HG03571 (cell line): ENCODE data around the gene RPL18.
A peak's percentile ranks its signal among the peaks of the same experiment; 100 is the strongest.

Experiments
- ATAC-seq: cut with Tn5 transposase; IDR thresholded peaks from one replicate; pipeline ENCODE4 v1.9.1; 2021; ENCODE audit not compliant: unreplicated experiment

The RPL18 gene

GRCh38 chr19:48630296-48631063, 11.5 kb upstream of the RPL18 start:
- ATAC-seq = no peak

- ATAC-seq = no peak
Measured at GRCh38 chr19:48629599-48630295, 10.8 kb upstream of the RPL18 start.

- ATAC-seq = no peak
Measured at GRCh38 chr19:48629297-48629598, 10.3 kb upstream of the RPL18 start.

- no peak for ATAC-seq
Measured at GRCh38 chr19:48628486-48629296, 9.7 kb upstream of the RPL18 start.

GRCh38 chr19:48627865-48628314, 8.9 kb upstream of the RPL18 start:
- no peak for ATAC-seq

GRCh38 chr19:48627201-48627864, 8.4 kb upstream of the RPL18 start:
- no peak for ATAC-seq

DNA sequence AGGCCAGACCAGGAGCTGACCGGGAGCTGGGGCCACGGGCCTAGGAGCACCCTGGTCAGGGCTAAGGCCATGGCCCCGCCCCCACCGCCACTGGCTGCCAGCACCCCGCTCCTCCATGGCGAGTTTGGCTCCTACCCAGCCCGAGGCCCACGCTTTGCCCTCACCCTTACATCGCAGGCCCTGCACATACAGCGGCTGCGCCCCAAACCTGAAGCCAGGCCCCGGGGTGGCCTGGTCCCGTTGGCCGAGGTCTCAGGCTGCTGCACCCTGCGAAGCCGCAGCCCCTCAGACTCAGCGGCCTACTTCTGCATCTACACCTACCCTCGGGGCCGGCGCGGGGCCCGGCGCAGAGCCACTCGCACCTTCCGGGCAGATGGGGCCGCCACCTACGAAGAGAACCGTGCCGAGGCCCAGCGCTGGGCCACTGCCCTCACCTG, 6.9 kb upstream of the RPL18 start:
- ATAC-seq = no peak

- no peak for ATAC-seq
Measured at GRCh38 chr19:48624791-48625723, 6.1 kb upstream of the RPL18 start.

DNA sequence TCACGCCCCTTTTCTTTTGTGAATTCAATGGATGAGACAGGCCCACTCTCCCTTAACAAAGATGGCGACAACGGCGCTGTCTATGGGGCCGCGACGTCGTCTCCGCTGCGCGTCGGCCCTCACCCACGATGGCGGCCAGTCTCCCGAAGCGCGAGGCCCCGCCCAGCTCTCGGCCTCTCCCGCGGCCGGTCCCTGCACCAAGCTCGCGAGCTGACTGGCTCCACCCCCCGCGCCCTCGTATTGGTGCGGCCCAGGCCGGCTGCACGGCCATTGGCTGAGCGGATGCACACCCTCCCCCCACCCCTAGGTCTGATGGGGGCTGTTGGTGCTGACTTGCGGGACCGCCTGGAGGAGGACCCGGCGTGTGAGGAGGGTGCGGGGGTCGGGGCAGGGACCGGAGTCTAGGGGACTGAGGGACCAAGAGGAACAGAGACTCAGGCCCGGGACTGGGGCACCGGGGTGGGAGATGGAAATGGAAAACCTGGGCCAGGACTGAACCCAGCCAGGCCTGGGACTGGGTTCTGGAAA, 5.2 kb upstream of the RPL18 start:
- peak; percentile 45 for ATAC-seq

DNA sequence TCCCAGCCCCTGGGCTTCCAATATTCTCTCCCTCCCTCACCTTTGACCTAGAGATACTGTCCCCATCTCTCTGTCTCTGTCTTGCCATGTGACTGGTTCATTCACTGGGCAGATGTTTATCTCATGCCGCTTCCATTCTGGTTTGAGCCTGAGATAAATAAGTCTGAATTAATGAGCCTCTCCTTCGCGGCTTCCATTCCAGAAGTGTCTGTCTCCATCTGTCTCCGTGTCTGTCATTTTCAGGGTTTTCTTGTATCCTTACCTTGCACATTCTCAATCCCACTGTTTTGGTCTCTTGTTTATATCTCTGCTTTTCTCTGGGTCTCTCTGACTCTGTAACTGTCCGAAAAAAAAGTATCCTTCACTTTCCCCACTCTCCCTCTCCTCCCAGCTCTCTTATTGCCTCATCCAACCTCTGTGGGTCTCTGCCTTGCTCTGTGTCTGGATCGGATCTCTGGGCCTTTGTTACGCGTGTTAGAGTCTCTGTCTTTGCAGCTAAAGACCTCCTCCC, 4.6 kb upstream of the RPL18 start:
- ATAC-seq = no peak

DNA sequence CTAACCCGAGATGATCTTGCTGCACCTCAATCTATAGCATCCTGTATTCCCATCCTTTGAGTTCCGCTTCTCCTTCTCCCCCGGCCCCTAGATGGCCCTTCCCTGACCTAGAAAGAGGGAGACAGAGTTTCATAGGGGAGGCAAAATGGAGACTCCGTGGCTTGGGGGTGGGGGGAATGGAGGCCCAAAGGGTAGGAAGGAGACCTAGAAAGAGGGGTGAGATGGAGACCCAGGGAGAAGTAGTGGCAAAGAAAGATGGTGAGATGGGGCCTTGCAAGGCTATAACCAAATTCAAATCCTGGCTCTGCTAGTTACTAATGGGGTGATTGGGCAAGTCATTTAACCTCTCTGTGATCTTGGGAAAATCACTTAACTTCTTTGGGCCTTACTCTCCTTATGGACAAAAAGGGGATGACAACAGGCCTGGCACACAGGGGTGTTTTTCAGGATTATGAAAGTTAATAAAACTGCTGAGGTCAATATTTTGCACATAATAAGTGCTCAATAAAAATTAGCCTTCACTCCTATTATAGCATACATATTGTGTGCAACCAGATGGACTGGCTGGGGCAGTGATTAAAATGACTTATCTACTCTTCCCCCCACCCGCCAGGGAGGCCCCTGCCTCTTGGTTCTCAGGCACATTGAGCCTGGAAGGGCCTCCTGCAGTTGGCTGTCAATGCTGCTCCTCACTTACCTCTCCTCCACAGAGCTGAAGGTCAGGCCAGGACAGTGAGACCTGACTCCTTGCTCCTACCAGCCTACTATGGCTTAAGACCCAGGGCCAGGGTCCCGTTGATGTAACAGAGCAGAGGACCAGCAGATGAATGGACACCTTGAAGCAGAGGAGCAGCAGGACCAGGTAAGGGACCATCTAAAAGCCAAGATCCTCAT, 961 bp upstream of the RPL18 start:
- ATAC-seq = no peak

GRCh38 chr19:48618278-48618915, 581 bp downstream of the RPL18 start:
- no peak for ATAC-seq

GRCh38 chr19:48617146-48617937, 1.6 kb downstream of the RPL18 start:
- ATAC-seq = no peak

- no peak for ATAC-seq
Measured at GRCh38 chr19:48616491-48617056, 2.4 kb downstream of the RPL18 start.

DNA sequence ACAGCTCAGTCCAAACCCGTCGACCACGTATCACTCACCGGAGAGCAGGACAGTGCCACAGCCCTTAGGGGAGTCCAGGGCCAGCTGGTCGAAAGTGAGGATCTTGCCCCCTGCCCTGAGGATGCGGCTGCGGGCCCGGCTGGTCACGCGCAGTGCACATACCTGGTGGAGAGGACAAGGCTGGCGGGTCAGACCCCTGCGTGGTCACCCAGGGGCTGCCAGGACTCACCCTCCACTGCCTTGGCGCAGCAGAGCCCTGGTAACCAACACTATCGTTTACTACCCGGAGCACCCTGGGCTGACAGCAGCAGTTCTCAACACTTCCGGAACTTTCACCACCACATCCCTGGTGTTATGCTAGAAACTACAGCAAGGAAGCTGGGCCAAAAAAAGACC, 2.9 kb downstream of the RPL18 start:
- ATAC-seq = no peak

GRCh38 chr19:48615231-48616040, 3.5 kb downstream of the RPL18 start:
- no peak for ATAC-seq
